Heart left ventricle (tissue), 13 donors: Measurements from ENCODE around the gene NR5A2.

Source experiments
- CTCF ChIP-seq, 12 donors: fragments of 200-600 bp; sonication (generic) in 4 of 12; IDR thresholded peaks; one replicate each; pipeline versions ENCODE4 v1.5.0 to v1.8.0; 2018 to 2022; ENCODE audit warnings: antibody characterized with exemption in 12 of 12, mild to moderate bottlenecking in 5 of 12
- POLR2A ChIP-seq, 2 donors: fragments of 450-650 bp; IDR thresholded peaks; one replicate each; pipeline ENCODE4 v1.6.1; 2017; ENCODE audit warnings: antibody characterized with exemption in 2 of 2, mild to moderate bottlenecking in 2 of 2, moderate library complexity in 2 of 2
- donor health status: ischemic (EF 13 %, LVEDD 7.1; RV severe dilation, severe dysfunction).
- donor health status: DM: no; HTN: yes; CAD: no.
- donor health status: DM: no; HTN: no; CAD: no.
- donor health status: ischemic (EF 25% LVEDD 6.9; RV normal size, moderate dysfunction).
- donor health status: ischemic (EF 25% LVEDD 5.7; RV mildly dilated, moderate dysfunction).
- donor health status: ischemic (EF 35%, LVEDD 5.7; RV mildly dilated, moderate dysfunction).
- donor health status: nonischemic (EF 11% LVEDD 7.7; RV severe dilation, severe dysfunction).
- donor health status: DM: yes; HTN: yes; CAD: no.
- donor health status: PGD.
- donor health status: ischemic (EF 29% LVEDD 5.4; RV normal size, mild dysfunction).
- donor health status: nonischemic (EF 23%, LVEDD 6.1; RV moderate dilation, normal function).

GRCh38 chr1:200029035-200029821 is 1.7 kb downstream of the NR5A2 start:
- TF ChIP-seq POLR2A (IDR thresholded peaks at IDR 0.05) (no peak), CTCF (IDR thresholded peaks at IDR 0.05) (no peak)
